Natural killer cell (primary cell): ENCODE results near the gene SELENOH. TPM values are rescaled to one million over a fixed set of nuclear protein-coding genes. Genes with fewer than 3 reads are reported as not detected.
A peak's percentile ranks its signal among the peaks of the same experiment; 100 is the strongest.

Experiments used
- ATAC-seq, 3 donors: fragments of 150-1000 bp in 2 of 3; fragments of 200-7000 bp in 1 of 3; cut with Tn5 transposase; 1 replicate in 1 of 3; 2 replicates in 2 of 3; pipeline ENCODE4 v1.10.0; 2021; ENCODE audit warnings: mild to moderate bottlenecking in 2 of 3, moderate library complexity in 2 of 3
- DNase-seq, 2 donors: peaks; one replicate each; pipeline versions ENCODE4 v3.0.0 to v3.0.0-alpha.2; 2013 to 2021; ENCODE audit warnings: mixed read lengths in 1 of 2
- H3K27ac ChIP-seq: one replicate; pipeline ENCODE4 v1.5.1; 2013; ENCODE audit warnings: mild to moderate bottlenecking, low read length
- H3K27me3 ChIP-seq: one replicate; pipeline ENCODE4 v1.6.1; 2013; ENCODE audit warnings: low read length; ENCODE audit not compliant: control insufficient read depth, insufficient read depth
- H3K36me3 ChIP-seq: one replicate; pipeline ENCODE4 v1.6.1; 2013; ENCODE audit warnings: low read length; ENCODE audit not compliant: control insufficient read depth, insufficient read depth
- H3K4me1 ChIP-seq: one replicate; pipeline ENCODE4 v1.6.1; 2013; ENCODE audit warnings: low read length; ENCODE audit not compliant: control insufficient read depth, insufficient read depth
- H3K4me3 ChIP-seq: one replicate; pipeline ENCODE4 v1.5.1; 2013; ENCODE audit warnings: low read length
- H3K9me3 ChIP-seq: one replicate; pipeline ENCODE4 v1.6.1; 2013; ENCODE audit warnings: low read length; ENCODE audit not compliant: control insufficient read depth, insufficient read depth
- H3K27ac Mint-ChIP-seq, 2 donors: one replicate each; pipeline ENCODE4 v1.8.0; 2022; ENCODE audit warnings: mild to moderate bottlenecking in 2 of 2, mixed read lengths in 2 of 2, moderate library complexity in 1 of 2
- H3K27me3 Mint-ChIP-seq, 2 donors: one replicate each; pipeline ENCODE4 v1.8.0; 2022; ENCODE audit warnings: low read depth in 2 of 2, mixed read lengths in 2 of 2
- H3K36me3 Mint-ChIP-seq: one replicate; pipeline ENCODE4 v1.8.0; 2022; ENCODE audit warnings: mixed read lengths
- H3K4me1 Mint-ChIP-seq, 2 donors: one replicate each; pipeline ENCODE4 v1.8.0; 2022; ENCODE audit warnings: mixed read lengths in 2 of 2
- H3K4me3 Mint-ChIP-seq: one replicate; pipeline ENCODE4 v1.8.0; 2022; ENCODE audit warnings: mild to moderate bottlenecking, moderate library complexity, mixed read lengths
- H3K9me3 Mint-ChIP-seq, 2 donors: one replicate each; pipeline ENCODE4 v1.8.0; 2022; ENCODE audit warnings: mixed read lengths in 2 of 2
- CTCF ChIP-seq: fragments of 200-600 bp; IDR thresholded peaks from one replicate; pipeline ENCODE4 v1.8.0; 2022; ENCODE audit warnings: antibody characterized with exemption
- WGBS: methylation state at CpG from one replicate; pipeline ENCODE4 v1.1.7; 2013; ENCODE audit warnings: missing lambda C conversion rate; ENCODE audit not compliant: insufficient coverage; 5-methylcytosine and 5-hydroxymethylcytosine counted together
- intact Hi-C: fragments of 100-400 bp; cut with micrococcal nuclease; formaldehyde crosslinking; loops from one replicate; pipeline ENCODE4 v1.14.2; 2022
- total RNA-seq, 4 donors: library from RNA; stranded (reverse); fragments of 120-200 nt in 1 of 4; gene quantifications; one replicate each; pipeline versions ENCODE4 v1.2.3 to v1.2.4, GENCODE V29; 2013 to 2022

SELENOH gene
- total RNA-seq, 3 donors from 2014 or later (not counting 1 experiment from before 2014, with no cell fraction given) = 55.3 to 83.3 (median 61.0) TPM

GRCh38 chr11:57761301-57762234, 20.3 kb downstream of the SELENOH start, which contains the start of gene CTNND1:
Gene CTNND1, plus strand, starts transcription at chr11:57761802. Its CDS starts 29,677 bp downstream, at chr11:57791479.
- Histone ChIP-seq H3K9me3 (no peaks in the 10 kb centered on the region), H3K36me3 (no peaks in the 10 kb centered on the region), H3K4me3 (peak within 1 kb of the TSS; percentile 22), H3K27me3 (no peaks in the 10 kb centered on the region), H3K4me1 (no peaks in the 10 kb centered on the region), H3K27ac (no peak within 1 kb of the TSS)
- TF ChIP-seq CTCF = no peak
- Mint-ChIP-seq H3K4me1 (peaks cover 5 to 11% of the 10 kb centered on the region in 2 donors), H3K27me3 (peaks cover 8 to 18% of the 10 kb centered on the region in 2 donors), H3K9me3 (no peaks in the 10 kb centered on the region), H3K4me3 (peak within 1 kb of the TSS; percentile 32), H3K36me3 (no peaks in the 10 kb centered on the region), H3K27ac (peak within 1 kb of the TSS in 1 of 2 donors; percentile 72)
- intact Hi-C loops = no loop called here
- WGBS = 29% methylated on average over 9 of the region's 13 CpGs
- no peak for DNase-seq
- peak in 1 of 3 donors; percentile 40 for ATAC-seq

DNA sequence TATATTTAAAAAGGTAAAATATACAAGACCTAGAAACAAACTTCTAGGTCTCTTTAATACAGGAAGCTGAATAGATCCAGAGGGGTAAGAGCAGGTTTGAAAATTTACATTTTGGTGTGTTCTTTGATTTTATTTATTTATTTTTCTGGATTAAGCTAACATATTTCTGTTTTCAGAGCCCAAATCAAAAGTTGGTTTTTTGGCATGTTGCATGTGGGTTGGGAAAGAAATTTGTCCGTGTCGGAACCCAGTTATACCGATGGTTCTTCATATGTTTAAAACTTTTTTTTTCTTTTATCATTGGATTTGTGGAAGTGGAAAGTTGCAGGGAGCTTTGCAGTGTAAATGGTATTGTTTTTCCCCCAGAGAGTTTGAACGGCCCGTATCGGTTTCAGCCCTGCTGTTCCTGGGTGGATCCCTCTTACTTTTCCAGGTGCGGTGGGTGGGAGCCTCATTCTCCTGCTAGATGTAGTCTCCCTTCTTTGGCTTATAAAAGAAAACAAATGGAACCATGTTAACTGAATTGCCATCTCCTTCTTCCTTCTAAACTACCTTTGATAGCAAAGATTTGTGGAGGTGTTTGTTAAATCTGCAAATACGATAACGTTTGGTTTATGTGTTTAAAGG, 21.1 kb downstream of the SELENOH start:
- intact Hi-C loops = no loop called here
- ATAC-seq = no peak
- Histone ChIP-seq H3K27me3 (no peaks in the 10 kb centered on the region), H3K36me3 (no peaks in the 10 kb centered on the region), H3K9me3 (no peaks in the 10 kb centered on the region), H3K27ac (no peak overlapping the region), H3K4me1 (no peaks in the 10 kb centered on the region), H3K4me3 (peak overlapping the region; percentile 22)
- Mint-ChIP-seq H3K27me3 (peaks cover 8 to 18% of the 10 kb centered on the region in 2 donors), H3K9me3 (no peaks in the 10 kb centered on the region), H3K4me1 (peaks cover 5 to 11% of the 10 kb centered on the region in 2 donors), H3K4me3 (no peak overlapping the region), H3K27ac (peak overlapping the region in 1 of 2 donors; percentile 72), H3K36me3 (no peaks in the 10 kb centered on the region)
- 22% methylated on average over 7 of the region's 9 CpGs for WGBS
- DNase-seq = no peak
- TF ChIP-seq CTCF = no peak

GRCh38 chr11:57763568-57763967, 22.3 kb downstream of the SELENOH start:
- TF ChIP-seq CTCF = no peak
- no peak overlapping the region for H3K4me3 ChIP-seq
- no peak overlapping the region for H3K27ac Mint-ChIP-seq
- H3K4me1 Mint-ChIP-seq = peaks cover 5 to 11% of the 10 kb centered on the region in 2 donors
- H3K27me3 ChIP-seq = no peaks in the 10 kb centered on the region
- intact Hi-C loops = no loop called here
- H3K27me3 Mint-ChIP-seq = peaks cover 8 to 18% of the 10 kb centered on the region in 2 donors
- DNase-seq = no peak
- no peaks in the 10 kb centered on the region for H3K36me3 ChIP-seq
- H3K27ac ChIP-seq = no peak overlapping the region
- ATAC-seq = no peak
- H3K9me3 Mint-ChIP-seq = no peaks in the 10 kb centered on the region
- no peaks in the 10 kb centered on the region for H3K9me3 ChIP-seq
- H3K4me1 ChIP-seq = no peaks in the 10 kb centered on the region
- no peaks in the 10 kb centered on the region for H3K36me3 Mint-ChIP-seq
- 80% methylated on average over 1 of the region's 1 CpG for WGBS
- H3K4me3 Mint-ChIP-seq = no peak overlapping the region
